HPDE6-E6E7 (cell line): ENCODE results near the gene ABCG4.
"Not testable (repeated sequence)": the region's sequence is repeated elsewhere in the genome, so short reads cannot be mapped to it uniquely, and the experiment has no call there.

Experiments
- DNase-seq: peaks from one replicate; pipeline ENCODE4 v3.0.0; 2011; ENCODE audit warnings: missing footprints; ENCODE audit errors: extremely low spot score

The ABCG4 gene

DNA sequence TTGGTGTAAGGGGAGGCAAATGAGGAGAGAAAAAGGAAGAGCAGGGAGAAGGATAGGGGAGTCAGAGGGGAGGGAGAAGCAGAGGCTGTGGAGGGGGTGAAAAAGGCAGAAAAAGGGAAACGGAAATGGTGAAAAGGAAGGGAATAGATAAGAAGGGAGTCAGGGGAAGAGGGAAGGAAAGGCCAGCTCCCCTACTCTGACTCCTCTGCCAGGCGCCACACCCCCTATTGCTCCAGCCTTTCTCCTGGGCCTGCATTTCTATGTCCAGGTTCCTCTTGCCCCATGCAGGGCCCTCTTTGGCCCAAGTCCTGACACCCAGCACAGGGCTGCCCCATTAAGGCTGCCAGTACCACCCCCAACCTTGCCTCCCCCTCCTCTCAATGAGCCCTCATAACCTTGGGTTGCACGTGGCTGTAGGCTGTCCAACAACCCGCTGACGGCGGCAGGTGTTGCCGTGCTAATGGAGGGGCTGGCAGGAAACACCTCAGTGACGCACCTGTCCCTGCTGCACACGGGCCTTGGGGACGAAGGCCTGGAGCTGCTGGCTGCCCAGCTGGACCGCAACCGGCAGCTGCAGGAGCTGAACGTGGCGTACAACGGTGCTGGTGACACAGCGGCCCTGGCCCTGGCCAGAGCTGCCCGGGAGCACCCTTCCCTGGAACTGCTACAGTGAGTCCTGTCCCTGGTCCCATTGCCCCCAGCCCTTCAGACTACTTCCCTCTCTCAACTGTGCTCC, 33.0 kb downstream of the ABCG4 start:
- DNase-seq = no peak

DNA sequence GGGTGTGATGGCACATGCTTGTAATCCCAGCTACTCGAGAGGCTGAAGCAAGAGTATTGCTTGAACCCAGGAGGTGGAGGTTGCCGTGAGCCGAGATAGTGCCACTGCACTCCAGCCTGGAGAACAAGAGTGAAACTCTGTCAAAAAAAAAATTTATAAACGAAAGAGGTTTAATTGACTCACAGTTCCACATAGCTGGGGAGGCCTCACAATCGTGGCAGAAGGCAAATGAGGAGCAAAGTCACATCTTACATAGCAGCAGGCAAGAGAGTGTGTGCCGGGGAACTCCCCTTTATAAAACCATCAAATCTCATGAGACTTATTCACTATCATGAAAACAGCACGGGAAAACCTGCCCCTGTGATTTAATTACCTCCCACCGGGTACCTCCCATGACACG, 35.5 kb downstream of the ABCG4 start:
- not testable (repeated sequence) for DNase-seq

DNA sequence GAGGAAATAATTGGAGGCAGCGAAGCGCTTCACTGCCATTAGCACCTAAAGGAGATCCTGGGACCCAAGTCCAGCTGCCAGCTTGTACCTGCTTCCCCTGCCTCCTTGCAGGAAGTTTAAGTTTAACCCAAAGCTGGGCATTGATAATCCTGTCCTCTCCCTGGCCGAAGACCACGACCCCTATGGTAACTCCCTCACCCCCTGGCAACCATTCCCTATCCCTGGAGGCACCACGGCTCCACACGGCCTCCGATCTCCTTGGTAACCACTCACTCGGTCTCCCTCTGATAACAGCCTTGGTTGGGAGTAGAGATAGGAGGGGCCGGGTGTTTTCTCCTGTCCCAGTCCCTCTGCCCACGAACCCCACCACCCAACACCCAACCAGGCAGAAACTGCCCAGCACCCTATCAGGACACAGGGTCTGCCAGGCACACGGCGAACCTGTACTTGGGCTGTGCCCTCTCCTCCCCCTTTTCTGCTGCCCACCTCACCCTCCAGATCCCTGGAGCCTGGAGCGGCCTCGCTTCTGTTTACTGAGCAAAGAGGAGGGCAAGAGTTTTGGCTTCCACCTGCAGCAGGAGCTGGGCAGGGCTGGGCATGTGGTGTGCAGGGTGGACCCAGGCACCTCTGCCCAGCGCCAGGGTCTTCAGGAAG, 37.3 kb downstream of the ABCG4 start:
- no peak for DNase-seq

DNA sequence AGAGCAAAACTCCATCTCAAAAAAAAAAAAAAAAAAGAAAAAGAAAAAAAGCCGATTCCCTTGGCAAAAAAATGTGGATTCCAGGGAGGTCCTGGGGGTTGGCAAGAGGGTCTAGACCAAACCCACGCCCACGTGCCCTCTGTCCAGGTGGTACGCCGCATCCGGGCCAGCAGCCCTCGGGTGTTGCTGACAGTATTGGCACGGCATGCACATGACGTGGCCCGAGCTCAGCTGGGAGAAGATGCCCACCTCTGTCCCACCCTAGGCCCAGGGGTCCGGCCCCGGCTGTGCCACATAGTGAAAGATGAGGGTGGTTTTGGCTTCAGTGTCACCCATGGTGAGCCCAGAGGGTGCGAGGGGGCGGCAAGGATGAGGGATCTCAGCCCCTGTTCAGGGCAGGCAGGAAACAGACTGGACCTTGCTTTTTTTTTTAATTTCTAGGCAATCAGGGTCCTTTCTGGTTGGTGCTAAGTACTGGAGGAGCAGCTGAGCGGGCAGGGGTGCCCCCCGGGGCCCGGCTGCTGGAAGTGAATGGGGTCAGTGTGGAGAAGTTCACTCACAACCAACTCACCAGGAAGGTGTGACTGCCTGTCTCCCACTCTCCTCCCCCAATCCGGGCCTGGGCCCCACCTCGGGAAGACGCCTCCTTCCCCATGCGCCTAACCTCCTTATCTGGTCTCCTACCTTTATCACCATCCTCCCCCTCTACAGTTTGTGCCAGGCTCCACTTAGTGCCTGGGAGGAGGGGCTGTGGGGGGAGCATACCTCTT, 38.5 kb downstream of the ABCG4 start:
- DNase-seq = no peak

DNA sequence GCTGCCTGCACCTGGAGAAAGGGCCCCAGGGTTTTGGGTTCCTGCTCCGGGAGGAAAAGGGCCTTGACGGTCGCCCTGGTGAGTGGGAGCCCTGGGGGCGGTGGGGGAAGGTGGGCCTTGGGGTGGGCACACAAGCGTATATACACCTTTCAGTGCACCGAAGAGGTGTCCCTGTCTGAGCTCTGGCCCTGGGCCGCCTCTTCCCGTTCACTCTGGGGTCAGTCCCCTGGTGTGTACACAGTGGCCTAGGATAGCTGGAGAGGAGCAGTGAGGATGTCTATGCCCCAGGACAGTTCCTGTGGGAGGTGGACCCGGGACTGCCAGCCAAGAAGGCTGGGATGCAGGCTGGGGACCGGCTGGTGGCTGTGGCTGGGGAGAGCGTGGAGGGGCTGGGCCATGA, 39.2 kb downstream of the ABCG4 start:
- DNase-seq = no peak

DNA sequence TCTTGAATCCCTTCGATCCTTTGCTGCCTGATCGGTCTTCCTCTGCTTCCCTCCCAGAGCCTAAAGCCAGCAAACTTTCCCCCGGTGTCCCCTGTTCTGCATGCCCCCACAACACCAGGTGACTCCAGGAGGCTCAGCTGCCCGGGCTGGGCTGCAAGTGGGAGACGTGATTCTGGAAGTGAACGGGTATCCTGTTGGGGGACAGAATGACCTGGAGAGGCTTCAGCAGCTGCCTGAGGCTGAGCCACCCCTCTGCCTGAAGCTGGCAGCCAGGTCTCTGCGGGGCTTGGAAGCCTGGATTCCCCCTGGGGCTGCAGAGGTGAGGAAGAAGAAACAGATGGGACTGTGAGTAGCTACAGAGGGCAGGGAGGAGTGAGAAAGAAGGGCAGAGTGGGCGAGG, 40.0 kb downstream of the ABCG4 start:
- no peak for DNase-seq

DNA sequence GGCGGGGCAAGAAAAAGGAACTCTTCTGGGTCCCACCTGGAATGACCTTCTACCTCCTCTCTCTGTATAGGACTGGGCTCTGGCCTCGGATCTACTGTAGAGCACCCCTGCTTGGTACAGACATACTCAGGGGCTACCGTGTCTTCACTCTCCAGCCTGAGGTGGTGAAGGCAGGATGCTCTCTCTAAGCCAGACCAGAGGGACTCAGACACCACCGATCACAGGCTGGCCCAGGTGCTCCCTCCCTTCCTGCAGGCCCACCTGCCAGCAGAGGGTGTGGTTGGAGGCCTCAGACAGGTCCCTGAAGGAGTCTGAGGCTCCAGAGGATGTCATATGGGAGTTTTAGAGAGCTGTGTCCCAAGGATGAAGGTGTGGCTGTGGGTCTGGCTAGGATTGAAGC, 40.5 kb downstream of the ABCG4 start:
- no peak for DNase-seq

DNA sequence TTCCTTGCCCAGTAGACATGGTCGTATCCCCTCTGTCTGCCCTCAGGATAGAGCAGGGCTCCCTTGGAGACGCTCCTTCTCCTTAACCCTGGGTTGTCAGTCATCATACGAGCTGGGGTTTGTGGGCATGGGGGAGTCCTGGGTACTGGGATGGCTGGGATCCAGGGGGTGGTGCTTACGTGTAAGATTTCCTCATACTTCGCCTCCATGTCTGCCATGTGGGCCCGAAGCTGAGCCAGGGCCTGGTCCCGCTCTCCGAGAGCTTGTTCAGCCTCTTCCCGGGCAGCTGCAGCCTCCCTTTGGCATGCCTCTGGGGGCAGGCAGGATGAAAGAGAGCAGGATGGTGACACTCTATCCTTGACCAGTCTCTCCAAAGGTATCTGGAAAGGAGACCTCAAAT, 41.7 kb downstream of the ABCG4 start:
- DNase-seq = no peak

DNA sequence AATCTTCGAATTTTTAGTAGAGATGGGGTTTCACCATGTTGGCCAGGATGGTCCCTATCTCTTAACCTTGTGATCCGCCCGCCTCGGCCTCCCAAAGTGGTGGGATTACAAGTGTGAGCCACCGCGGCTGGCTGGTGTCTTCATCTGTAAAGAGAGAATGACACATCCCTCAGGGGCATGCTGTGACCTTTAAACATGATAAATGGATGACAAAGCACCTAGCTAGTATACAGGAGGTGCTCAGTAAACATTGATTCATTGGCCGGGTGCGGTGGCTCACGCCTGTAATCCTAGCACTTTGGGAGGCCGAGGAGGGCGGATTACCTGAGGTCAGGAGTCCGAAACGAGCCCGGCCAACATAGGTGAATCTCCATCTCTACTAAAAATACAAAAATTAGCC, 42.4 kb downstream of the ABCG4 start:
- DNase-seq = not testable (repeated sequence)

DNA sequence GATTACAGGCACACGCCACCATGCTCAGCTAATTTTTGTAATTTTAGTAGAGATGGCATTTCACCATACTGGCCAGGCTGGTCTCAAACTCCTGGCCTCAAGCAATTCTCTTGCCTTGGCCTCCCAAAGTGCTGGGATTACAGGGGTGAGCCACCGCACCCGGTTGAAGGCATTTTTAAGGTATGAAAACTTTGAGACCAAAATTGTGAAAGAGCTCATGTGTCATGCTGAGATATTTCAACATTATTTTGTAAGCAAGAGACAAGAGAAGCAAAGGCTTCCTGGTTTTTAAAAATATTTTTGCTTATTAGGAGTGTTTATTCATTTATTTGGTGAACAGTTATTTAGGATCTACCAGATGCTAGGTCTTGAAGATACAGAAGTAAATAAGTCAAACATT, 43.3 kb downstream of the ABCG4 start:
- no peak for DNase-seq

DNA sequence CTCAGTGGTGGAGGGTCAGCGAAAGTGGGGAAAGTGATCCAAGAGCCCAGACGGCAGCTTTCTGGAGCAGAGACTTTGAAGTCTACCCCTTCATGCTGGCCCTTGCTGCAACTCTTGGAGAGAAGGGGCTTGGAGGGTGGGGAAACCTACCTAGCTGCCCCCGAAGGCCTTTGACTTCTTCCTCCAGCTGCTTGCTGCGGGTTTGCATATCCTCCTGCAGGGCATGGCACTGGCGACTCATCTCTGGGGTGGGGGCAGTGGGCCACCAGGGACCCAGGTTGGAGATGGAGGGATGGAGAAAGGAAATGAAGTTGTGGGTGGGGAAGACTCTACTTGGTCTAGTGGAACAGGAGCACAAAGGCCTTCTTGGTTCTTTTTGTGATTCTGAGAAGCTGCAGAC, 44.1 kb downstream of the ABCG4 start:
- no peak for DNase-seq

DNA sequence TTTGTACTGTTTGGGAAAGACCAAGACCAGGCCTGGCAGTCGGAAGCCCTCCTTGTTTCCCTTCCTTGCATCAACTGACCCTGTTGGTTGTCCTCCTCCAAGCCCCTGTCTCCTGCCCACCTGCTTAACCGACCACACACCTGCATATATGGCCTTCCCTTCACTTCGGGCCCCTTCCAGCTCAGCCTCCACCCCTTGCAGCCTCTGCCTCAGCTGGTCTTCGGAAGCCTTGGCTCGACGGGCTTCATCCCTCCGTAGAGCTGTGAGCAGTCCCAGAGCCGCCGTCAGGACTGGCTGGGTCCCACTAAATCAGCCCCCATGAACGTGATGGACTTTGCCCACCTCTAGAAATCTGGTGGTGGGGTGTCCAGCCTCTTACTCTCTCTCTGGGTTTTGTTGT, 44.8 kb downstream of the ABCG4 start:
- no peak for DNase-seq

DNA sequence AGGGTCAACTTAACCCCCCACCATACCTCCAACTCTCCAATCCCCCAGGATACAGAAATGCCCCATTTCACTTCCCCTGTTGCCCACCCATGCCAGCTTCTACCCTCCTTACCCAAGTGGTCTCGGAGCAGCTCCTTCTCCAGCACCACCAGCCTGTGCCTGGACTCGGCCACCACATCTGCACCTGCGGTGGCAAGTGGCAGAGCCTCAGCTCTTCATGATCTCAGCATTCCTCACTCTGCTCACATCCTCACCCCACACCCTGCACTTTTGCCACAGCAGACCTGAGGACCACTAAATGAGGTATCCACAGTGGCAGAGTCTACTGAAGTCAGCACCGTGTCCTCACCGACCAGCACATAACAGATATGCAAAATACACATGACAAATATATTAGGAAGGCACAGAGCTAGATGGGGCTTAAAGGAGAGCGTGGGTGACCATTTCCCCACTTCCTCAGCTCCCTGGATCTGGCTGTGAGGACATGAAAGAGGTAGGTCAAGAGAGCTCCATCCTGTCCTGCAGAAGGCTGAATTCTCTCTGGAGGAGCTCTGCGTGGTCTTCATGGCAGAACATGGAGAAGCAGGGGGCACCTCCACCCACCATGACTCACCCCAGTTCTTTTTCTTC, 46.1 kb downstream of the ABCG4 start:
- no peak for DNase-seq

DNA sequence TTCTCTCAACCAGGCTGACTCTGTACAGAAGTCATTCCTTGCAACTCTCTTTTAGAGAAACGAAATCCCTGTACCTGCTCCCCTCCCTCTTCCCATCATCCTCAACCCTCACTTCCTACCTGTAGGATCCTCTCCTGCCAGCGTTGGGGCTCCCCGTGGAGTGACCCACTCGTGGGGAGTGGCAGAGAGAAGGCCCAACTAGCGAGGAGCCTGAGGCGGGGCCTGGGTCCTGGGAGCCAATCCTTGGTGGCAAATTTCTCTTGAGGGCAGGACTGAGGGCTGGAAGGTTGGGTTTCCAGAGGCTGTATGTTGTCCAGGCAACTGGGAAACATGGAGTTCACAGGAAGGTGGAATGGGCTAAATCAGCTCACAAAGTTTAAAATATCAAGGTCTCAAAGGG, 46.8 kb downstream of the ABCG4 start:
- no peak for DNase-seq

DNA sequence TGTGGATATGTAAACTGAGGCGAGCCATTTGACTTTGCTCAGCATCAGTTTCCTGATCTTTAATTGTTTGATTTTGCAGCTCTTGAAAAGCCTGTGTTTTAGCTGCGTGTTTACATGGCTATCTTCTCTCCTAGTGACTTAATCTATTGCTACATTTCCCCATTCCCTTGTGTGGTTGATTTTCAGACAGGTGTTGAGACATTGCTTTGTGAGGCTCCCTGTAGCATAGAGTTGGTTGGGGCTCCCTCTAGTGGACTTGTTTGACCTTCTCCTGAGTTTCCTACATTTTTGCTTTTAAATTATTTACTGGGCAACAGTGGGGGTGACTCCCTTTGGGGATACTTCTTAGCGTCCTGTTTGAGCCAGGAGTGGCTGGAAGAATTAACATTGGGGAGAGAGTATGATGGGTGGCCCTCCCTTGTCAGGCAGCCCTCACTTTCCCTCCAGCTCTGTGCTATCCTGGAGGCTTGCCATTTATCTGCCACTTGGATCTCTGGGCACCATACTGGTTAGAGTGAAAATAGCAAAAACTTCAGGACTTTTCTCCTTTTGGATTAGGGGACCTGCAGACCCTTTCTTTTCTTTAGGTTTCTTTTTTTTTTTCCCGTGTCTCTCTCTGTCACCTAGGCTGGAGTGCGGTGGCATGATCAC, 48.1 kb downstream of the ABCG4 start:
- DNase-seq = peak; percentile 84

DNA sequence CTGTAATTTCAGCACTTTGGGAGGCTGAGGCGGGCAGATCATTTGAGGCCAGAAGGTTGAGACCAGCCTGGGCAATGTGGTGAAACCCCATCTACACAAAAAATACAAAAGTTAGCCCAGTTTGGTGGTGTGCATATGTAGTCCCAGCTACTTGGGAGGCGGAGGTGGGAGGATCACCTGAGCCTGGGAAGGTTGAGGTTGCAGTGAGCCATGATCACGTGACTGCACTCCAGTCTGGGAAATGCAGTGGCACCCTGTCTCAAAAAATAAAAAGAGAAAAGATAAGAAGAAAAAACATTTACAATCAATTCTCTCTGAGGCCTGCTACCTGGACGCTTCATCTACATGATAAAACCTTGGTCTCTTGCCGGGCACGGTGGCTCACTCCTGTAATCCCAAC, 50.1 kb downstream of the ABCG4 start:
- DNase-seq = no peak

DNA sequence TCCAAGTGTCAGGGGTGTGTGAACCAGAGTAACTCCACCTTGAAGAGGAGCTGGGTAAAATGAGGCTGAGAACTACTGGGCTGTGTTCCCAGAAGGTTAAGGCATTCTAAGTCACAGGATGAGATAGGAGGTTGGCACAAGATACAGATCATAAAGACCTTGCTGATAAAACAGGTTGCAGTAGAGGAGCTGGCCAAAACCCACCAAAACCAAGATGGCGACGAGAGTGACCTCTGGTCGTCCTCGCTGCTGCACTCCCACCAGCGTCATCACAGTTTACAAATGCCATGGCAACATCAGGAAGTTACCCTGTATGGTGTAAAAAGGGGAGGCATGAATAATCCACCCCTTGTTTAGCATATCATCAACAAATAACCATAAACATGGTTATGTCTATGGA, 52.4 kb downstream of the ABCG4 start:
- DNase-seq = not testable (repeated sequence)

DNA sequence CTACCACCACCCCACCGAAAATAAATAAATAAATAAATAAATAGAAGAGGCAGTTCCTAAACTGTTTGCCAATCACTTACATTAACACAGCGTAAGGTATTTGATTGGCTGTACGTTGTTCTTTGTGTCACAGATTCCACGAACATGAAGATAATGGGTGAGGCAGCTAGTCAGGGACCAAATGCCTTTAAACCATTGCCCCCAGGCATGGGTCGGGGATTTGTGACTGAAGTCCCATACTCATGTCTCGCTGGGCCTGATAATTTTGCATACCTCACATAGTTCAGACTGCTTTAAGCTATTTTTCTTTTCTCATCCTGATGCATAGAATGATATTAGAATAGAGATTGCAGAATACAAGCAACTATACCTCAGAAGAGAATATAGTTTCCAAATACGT, 53.7 kb downstream of the ABCG4 start:
- DNase-seq = no peak

DNA sequence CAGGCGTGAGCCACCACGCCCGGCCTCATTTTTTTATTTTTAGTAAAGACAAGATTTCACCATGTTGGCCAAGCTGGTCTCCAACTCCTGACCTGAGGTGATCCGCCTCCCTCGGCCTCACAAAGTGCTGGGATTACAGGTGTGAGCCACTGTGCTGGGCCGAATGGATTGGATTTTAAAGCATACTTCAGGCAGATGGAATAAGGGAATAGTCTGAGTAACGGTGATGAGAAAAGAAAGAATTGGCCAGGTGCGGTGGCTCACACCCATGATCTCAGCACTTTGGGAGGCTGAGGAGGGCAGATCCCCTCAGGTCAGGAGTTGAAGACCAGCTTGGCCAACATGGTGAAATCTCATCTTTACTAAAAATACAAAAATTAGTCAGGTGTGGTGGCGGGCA, 55.2 kb downstream of the ABCG4 start:
- DNase-seq = no peak

DNA sequence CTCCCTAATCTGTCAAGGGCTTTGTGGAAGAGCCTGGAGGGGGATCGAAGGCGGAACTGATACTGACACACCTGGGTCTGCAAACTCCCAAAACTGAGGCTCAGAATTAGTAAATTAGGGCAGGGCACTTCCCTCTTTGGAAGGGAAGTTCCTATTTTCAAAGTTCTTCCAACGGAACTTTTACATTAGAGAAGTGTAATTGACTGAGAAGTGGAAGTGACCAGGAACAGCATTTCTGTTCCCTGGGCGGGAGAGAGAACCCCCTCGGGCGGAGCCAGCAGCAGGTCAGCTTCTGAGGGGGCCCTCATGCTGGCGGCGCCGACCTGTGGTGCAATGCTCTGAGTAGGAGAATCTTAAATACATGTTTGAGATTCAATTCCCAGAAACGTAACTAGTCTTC, 56.2 kb downstream of the ABCG4 start:
- no peak for DNase-seq

DNA sequence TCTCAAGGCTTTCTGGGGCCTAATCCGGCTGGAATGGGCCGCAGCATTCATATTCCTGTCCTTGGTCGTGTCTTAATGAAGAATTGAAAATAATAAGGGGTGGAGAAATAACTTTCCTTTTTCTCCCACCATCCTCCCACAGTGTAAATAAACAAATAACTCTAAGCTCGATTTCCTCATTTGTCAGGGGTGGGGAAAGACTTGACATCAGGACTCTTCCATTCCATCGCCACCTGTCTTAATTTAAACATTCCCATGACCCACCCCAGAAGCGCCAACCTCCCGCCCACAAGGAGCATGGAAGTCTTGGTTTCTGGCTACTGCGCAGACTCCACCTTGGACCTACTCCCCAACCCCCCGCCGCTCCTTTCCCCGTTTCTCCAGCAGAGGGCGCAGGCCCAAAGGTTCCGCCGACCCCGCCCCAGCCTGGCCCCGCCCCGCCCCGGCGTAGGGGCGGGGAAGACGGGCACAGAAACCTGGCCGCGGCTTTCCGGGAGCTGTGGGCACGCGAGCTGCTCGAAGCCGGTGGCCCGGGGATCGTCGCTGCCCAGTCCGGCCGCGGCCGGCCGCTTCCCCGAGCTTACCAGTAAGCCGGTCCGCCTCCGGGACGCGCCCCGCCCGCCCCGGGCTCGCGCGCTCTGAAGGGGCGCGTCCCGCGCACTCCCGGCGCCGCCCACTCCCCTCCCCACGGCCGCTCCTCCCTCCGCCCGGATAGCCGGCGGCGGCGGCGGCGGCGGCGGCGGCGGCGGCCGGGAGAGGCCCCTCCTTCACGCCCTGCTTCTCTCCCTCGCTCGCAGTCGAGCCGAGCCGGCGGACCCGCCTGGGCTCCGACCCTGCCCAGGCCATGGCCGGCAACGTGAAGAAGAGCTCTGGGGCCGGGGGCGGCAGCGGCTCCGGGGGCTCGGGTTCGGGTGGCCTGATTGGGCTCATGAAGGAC, 57.0 kb downstream of the ABCG4 start, which contains the start of gene CBL:
TSS of gene CBL (plus strand) at position 766 of the 937 bp plus-strand sequence. CDS start at position 845, 79 bp downstream.
- DNase-seq = peak; percentile 93
